T-helper 2 cell treated with Interferon-gamma antibody and Interleukin-4, amounts not matched to agents 5 μg/mL and 100 μg/mL, for 36 hours (primary cell): ENCODE data around the gene CLDN22.

Source experiments
- DNase-seq: peaks from one replicate; pipeline ENCODE4 v3.0.0; 2021; ENCODE audit warnings: low spot score
- H3K27ac Mint-ChIP-seq: one replicate; pipeline ENCODE4 v1.8.0; 2021; ENCODE audit warnings: mild to moderate bottlenecking, mixed read lengths
- H3K27me3 Mint-ChIP-seq: one replicate; pipeline ENCODE4 v1.8.0; 2021; ENCODE audit warnings: low read depth, mixed read lengths
- H3K36me3 Mint-ChIP-seq: one replicate; pipeline ENCODE4 v1.8.0; 2021; ENCODE audit warnings: low read depth, mixed read lengths
- H3K4me1 Mint-ChIP-seq: one replicate; pipeline ENCODE4 v1.8.0; 2021; ENCODE audit warnings: low read depth, mixed read lengths
- H3K4me3 Mint-ChIP-seq: one replicate; pipeline ENCODE4 v1.8.0; 2022; ENCODE audit warnings: mild to moderate bottlenecking, moderate library complexity, mixed read lengths
- H3K9me3 Mint-ChIP-seq: one replicate; pipeline ENCODE4 v1.8.0; 2021; ENCODE audit warnings: mixed read lengths

CLDN22 gene

DNA sequence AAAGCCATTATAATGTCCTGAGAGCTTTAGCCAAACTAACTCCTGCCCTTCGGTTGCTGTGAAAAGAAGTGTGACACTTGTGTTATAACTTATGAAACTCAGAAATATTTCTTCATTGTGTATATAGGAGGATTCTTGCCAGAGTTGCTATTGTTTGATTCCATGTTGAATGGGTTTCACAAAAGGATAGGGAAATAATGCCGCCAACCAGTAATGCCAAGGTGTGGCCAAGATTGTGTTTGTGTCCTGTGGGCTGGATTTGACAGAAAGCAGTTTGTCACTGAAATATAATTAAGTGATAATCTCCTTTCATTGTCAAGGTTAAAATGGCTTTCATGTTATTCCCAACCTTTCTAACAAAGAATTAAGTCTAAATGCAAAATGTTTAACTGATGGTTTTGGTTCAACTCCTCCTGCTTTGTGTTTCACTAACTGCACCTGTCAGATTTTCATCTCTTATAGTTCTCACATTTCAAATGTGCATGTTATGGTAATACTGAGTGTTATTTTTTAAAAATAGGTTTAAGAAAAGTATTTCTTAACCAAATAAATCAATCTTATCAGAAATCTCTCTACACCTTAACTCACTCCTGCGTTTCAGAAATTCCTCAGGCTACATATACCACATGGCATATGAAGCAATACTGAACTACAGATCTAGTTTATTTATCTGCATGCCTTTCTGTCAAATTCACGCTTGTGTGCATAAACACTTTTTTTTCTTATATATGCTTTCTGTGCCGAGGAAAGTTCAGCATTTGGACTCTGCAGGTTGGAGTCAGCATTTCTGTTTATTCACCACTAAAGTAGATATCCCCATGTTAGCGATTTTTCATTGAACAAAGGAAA is at the start of gene CLDN22:
Gene CLDN22, minus strand, starts transcription at position 66 of the 849 bp plus-strand sequence. Its CDS starts 58 bp downstream, at position 8.
- no peaks in the 10 kb centered on the region for H3K9me3 Mint-ChIP-seq
- no peaks in the 10 kb centered on the region for H3K4me1 Mint-ChIP-seq
- no peak for DNase-seq
- H3K36me3 Mint-ChIP-seq: no peaks in the 10 kb centered on the region
- no peaks in the 10 kb centered on the region for H3K27me3 Mint-ChIP-seq
- H3K27ac Mint-ChIP-seq: no peak within 1 kb of the TSS
- no peak within 1 kb of the TSS for H3K4me3 Mint-ChIP-seq

DNA sequence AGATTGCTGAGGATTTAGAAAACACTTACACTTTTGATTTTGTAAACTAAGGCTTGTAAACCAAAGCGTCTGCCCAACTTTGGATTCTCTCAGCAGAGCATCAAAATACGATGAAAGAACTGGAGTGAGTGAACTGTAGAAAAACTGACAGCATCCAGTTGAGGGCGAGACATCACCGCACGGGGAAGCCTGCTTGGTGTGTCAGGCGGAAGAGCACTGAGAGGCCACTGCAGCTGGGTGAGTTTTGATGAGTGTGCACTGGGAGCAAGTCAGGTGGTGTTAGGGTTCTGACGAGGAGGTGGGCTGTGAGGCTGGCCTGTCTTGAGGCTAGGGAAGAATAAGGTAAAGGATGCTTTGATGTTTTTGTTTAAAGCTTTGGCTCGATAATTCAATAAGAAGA is 49.0 kb upstream of the CLDN22 start:
- peaks cover 10% of the 10 kb centered on the region for H3K9me3 Mint-ChIP-seq
- H3K27ac Mint-ChIP-seq: no peak overlapping the region
- no peaks in the 10 kb centered on the region for H3K36me3 Mint-ChIP-seq
- H3K27me3 Mint-ChIP-seq: no peaks in the 10 kb centered on the region
- DNase-seq: no peak
- H3K4me3 Mint-ChIP-seq: no peak overlapping the region
- H3K4me1 Mint-ChIP-seq: no peaks in the 10 kb centered on the region

DNA sequence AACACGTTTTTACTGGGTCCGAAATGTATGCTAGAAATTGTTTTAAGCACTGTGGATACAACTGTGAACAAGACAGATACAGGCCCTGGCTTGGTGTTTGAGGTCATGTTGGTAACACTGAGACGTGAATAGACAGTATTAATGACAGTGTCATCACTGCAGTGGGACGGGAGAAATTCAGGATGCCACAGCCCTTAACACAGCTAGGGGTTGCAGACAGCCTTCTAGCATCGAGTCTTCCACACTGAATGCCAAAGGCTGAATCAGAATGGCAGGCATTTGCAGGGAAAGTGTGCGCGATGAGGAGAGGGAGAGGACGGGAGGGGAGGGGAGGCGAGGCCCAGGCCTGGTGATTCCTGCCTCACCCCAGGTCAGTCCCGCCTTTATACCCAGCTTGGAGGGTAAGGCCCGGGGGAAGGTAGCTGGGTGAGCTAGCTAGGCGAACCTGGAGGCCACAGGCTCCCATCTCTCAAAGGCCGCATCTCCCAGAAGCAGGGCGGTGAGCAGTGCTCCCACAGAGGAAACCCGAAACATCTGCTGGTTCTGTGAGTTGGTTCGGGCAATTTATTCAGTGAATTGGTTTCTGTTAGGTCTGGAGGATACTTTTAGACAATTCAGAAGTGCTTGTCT is 46.2 kb upstream of the CLDN22 start:
- H3K9me3 Mint-ChIP-seq: no peaks in the 10 kb centered on the region
- H3K27me3 Mint-ChIP-seq: no peaks in the 10 kb centered on the region
- no peak overlapping the region for H3K4me3 Mint-ChIP-seq
- DNase-seq: no peak
- H3K27ac Mint-ChIP-seq: no peak overlapping the region
- H3K4me1 Mint-ChIP-seq: no peaks in the 10 kb centered on the region
- no peaks in the 10 kb centered on the region for H3K36me3 Mint-ChIP-seq

DNA sequence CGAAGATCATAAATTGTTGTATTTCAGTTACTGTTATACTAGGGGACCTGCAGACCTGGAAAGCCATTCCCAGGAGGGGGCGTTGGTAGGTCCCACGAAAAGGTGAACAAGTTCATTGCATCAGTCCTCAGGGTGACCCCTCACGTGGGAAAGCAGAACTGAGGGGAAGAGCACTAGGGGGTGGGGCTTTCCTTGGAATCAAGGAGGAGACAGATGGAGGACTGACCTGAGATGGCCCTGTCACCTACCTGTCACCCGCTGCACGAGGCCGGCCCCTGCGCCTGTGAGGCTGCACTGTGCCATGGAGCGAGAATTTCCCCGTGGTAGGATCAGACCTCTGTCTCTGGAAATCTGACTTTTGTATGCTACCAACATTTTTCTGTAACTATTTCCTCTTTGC is 43.9 kb upstream of the CLDN22 start:
- no peak overlapping the region for H3K27ac Mint-ChIP-seq
- H3K36me3 Mint-ChIP-seq: no peaks in the 10 kb centered on the region
- no peaks in the 10 kb centered on the region for H3K27me3 Mint-ChIP-seq
- H3K9me3 Mint-ChIP-seq: no peaks in the 10 kb centered on the region
- no peak for DNase-seq
- H3K4me1 Mint-ChIP-seq: no peaks in the 10 kb centered on the region
- H3K4me3 Mint-ChIP-seq: no peak overlapping the region

DNA sequence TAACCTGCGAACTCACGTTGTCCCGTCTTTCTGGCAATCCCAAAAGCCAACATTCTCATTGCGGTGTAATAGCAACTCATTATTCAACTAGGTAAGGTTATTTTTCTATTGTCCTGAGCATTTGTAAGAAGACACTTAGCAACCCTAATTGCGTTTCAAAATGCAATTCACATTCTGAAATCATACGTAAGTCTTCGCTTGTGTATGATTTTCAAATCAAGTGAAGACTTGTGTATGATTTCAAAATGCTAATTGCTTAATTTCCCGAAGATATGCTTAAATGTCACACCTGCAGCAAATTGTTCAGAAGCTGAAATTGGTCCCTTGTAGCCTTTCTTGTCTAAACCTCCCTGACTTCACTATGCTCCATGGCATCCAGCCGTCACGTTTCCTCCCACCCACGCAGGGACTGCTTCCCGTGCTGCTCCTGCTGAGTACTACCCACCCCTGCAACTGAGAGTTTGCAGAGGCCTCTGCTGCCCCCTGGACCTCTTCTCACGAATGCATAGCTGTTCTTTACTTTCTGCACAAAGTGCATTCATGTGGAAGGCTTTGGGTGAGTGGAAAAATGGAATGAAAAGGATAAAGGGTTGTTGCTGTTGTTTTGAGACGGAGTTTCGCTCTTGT is 43.0 kb upstream of the CLDN22 start:
- no peaks in the 10 kb centered on the region for H3K9me3 Mint-ChIP-seq
- no peaks in the 10 kb centered on the region for H3K36me3 Mint-ChIP-seq
- no peaks in the 10 kb centered on the region for H3K4me1 Mint-ChIP-seq
- no peak for DNase-seq
- no peak overlapping the region for H3K27ac Mint-ChIP-seq
- no peak overlapping the region for H3K4me3 Mint-ChIP-seq
- H3K27me3 Mint-ChIP-seq: no peaks in the 10 kb centered on the region

DNA sequence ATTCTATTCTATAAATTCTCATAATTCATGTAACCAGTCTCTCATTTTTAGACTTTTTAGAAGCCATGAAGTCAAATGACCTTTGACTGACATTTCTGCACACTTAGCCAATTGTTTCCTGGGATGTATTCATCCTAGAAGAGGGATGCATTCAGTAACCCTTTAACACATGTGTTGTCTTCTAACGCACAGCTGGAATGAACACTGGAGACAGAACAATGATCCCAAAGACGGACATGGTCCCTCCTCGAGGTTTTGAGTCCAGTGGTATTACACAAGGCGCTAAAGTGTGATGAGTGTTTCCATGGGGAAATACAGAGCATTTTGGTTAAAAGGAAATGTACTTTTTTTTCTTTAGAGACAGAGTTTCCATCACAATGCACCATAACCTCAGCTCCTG is 42.0 kb upstream of the CLDN22 start:
- no peaks in the 10 kb centered on the region for H3K9me3 Mint-ChIP-seq
- H3K4me3 Mint-ChIP-seq: no peak overlapping the region
- H3K36me3 Mint-ChIP-seq: no peaks in the 10 kb centered on the region
- no peaks in the 10 kb centered on the region for H3K27me3 Mint-ChIP-seq
- H3K4me1 Mint-ChIP-seq: no peaks in the 10 kb centered on the region
- no peak overlapping the region for H3K27ac Mint-ChIP-seq
- DNase-seq: no peak

DNA sequence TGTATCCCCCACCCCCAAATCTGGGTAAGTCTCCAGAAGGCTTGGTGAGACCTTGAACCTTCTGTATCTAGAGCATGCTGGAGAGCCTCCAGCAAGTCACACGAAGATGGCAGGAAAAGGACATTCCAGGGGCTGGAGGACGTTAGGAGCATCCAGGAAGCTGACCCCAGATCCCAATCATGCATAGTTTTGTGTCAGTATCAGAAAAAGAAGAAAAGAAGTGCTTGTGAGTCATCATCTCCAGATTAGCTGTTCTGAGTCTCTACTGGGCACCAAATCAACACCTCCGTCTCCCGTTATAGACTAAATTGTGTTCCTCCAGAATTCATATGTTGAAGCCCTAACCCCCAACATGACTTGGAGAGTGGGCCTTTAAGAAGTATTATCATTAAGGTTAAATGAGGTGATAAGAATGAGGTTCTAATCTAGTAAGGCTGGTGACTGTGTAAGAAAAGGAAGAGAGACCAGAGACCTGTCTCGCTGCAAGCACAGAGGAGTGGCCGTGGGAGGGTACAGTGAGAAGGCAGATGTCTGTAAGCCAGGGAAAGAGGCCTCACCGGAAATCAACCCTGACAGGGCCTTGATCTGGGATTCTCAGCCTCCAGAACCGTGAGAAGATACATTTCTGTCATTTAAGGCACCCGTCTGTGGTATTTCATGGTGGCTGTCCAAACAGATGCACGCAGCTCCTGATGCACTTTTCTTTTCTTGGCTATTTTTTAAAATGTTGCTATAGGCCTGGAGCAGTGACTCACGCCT is 40.3 kb upstream of the CLDN22 start:
- Mint-ChIP-seq H3K4me3 (no peak overlapping the region), H3K4me1 (no peaks in the 10 kb centered on the region), H3K27ac (no peak overlapping the region), H3K36me3 (no peaks in the 10 kb centered on the region), H3K27me3 (no peaks in the 10 kb centered on the region), H3K9me3 (no peaks in the 10 kb centered on the region)
- no peak for DNase-seq

DNA sequence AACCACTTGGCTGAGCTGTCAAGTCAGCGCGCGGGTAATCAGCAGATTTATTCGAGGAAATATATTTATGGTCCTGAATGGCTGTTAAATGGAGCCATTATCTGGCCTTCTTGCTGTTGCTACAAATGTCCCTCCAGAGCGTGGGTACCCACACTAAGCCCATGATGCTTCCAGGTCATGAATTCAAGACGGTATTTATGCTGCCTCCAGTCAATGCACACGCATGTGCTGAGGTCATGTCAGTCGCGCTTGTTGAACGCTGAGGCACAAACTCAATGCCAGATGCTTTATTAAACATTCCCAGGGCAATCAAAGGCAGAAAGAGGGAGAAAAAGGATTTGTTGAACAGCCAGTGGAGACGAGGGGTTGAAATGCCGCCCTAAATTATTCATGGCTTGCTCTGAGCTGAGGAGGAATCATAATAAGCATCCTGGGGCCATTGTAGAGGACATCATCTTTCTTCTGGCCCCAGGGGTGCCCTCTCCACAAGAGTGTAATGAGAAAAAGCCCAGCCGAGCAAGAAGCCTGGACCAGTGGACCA is 38.2 kb upstream of the CLDN22 start:
- Mint-ChIP-seq H3K36me3 (no peaks in the 10 kb centered on the region), H3K4me3 (no peak overlapping the region), H3K27ac (no peak overlapping the region), H3K27me3 (peaks cover 2% of the 10 kb centered on the region), H3K4me1 (no peaks in the 10 kb centered on the region), H3K9me3 (no peaks in the 10 kb centered on the region)
- DNase-seq: no peak

DNA sequence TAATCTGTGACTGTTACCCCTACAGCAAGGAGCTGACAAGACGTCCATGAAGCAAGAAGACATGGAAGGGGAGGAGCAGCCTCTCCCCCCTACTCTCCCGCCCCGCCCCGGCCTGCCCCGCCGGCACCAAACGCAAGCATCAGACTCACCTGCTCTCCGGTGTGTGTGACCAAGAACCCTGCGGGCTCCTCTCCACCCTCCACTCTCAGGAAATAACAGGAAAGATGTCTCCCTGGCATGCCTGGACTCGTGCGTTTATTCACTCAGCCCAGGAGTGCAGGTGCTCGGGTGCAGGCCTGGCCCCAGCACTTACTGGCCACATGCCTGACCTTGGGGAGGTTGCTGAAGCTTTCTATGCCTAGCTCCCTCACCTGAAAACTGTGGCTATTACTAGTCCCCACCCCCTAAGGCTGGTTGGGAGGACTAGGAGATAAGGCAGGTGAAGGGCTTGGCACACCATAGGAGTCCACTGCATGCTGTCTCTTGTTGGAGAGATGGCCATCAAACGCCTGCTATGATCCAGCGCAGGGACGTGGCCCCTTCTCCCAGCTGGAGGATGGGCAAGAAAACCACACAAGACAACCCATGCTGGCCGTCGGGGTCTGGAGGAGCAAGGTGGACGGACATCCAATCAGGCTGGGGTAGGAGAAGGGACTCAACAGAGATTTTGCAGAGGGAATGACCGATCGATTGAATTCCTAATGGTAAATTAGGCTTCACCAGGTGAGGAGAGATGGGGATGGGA is 37.0 kb upstream of the CLDN22 start:
- H3K27me3 Mint-ChIP-seq: peaks cover 2% of the 10 kb centered on the region
- DNase-seq: no peak
- no peak overlapping the region for H3K27ac Mint-ChIP-seq
- no peak overlapping the region for H3K4me3 Mint-ChIP-seq
- H3K36me3 Mint-ChIP-seq: no peaks in the 10 kb centered on the region
- no peaks in the 10 kb centered on the region for H3K9me3 Mint-ChIP-seq
- no peaks in the 10 kb centered on the region for H3K4me1 Mint-ChIP-seq

DNA sequence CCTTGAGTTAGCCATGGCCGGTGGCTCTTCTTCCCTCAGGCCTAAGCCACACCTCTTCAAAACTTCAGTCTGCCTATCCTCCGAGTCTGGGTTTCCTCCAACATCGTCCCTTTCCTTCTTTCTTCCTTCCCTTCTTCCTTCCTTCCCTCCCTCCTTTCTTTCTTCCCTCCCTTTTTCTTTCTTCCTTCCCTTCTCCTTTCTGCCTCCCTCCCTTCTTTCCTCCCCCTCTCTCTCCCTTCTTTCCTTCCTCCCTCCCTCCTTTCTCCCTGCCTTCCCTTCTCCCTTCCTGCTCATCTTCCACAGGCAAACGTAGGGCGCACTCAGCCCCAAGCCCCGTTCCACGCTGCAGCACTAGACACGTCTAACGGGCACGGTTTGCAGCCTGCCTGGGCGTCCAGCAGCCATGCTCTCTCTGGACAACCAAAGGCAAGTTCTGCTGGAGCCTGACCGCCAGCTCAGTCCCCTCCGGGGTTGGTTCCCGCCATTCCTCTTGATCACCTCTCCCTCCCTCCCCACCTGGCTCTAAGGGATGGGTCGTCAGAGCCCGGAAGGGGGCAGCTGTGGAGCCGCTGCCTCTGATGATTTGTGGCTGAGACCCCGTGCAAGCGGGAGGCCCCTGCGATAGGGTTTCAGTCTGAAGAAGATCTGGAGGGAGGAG is 36.2 kb upstream of the CLDN22 start:
- no peaks in the 10 kb centered on the region for H3K36me3 Mint-ChIP-seq
- no peaks in the 10 kb centered on the region for H3K9me3 Mint-ChIP-seq
- peaks cover 2% of the 10 kb centered on the region for H3K27me3 Mint-ChIP-seq
- no peak for DNase-seq
- H3K4me3 Mint-ChIP-seq: no peak overlapping the region
- no peaks in the 10 kb centered on the region for H3K4me1 Mint-ChIP-seq
- H3K27ac Mint-ChIP-seq: no peak overlapping the region

DNA sequence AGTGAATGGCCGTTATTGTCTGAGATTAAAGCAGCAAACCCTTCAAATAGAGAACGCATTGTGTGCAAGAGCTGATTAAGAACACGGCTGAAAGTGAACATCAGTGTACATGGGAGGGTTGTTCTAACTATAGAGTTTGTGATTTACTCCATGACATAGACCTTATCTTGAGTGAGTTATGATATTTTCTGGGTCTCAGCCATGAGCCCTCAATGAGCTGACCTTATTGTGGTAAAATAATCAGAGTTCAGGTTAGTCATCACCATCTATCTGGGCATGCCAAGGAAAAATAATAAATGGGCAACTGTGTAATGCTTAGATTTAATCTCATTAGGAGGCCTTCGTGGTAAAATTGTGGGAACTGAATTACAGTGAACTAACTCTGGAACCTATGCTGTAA is 35.3 kb upstream of the CLDN22 start:
- DNase-seq: no peak
- Mint-ChIP-seq H3K4me1 (no peaks in the 10 kb centered on the region), H3K36me3 (no peaks in the 10 kb centered on the region), H3K27ac (no peak overlapping the region), H3K9me3 (no peaks in the 10 kb centered on the region), H3K4me3 (no peak overlapping the region), H3K27me3 (peaks cover 2% of the 10 kb centered on the region)

DNA sequence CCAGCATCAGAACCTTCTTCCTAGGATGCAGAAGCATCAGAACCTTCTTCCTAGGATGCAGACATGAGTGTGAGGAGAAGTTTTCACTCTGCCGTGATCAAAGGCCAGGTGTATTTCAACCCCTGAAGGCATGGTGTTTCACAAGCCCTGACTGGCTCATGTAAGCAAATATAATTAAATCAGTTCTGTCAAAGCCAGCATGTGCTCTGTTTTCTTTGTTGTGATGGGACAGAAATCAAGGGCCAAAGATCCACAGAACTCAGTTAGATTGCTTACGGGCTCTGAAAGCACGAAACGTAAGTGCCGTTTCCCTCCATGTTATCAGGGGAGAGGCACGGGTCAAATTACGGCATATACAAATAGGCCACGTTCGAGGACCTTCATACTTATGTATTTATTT is 34.1 kb upstream of the CLDN22 start:
- peaks cover 2% of the 10 kb centered on the region for H3K27me3 Mint-ChIP-seq
- H3K4me3 Mint-ChIP-seq: no peak overlapping the region
- H3K4me1 Mint-ChIP-seq: no peaks in the 10 kb centered on the region
- DNase-seq: no peak
- H3K36me3 Mint-ChIP-seq: no peaks in the 10 kb centered on the region
- no peak overlapping the region for H3K27ac Mint-ChIP-seq
- H3K9me3 Mint-ChIP-seq: no peaks in the 10 kb centered on the region

DNA sequence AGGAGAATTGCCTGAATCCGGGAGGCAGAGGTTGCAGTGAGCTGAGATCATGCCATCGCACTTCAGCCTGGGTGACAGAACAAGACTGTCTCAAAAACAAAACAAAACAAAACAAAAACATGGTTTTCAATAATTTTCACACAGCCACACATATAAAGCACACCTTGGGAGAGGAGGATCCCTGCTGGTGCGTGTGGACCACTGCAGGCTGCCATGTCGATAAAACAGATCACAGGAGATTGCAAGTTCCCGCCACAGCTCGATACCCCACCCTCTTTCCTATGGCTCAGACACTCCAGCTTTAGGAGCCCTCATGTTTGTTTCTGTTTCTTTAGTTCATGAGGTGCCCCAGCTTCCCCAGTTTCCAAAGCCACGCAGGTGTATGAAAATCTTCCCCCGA is 33.5 kb upstream of the CLDN22 start:
- no peaks in the 10 kb centered on the region for H3K9me3 Mint-ChIP-seq
- no peaks in the 10 kb centered on the region for H3K4me1 Mint-ChIP-seq
- peaks cover 2% of the 10 kb centered on the region for H3K27me3 Mint-ChIP-seq
- H3K27ac Mint-ChIP-seq: no peak overlapping the region
- no peak overlapping the region for H3K4me3 Mint-ChIP-seq
- DNase-seq: no peak
- H3K36me3 Mint-ChIP-seq: no peaks in the 10 kb centered on the region
